ENCODE results near the gene ZPBP2. TPM values are rescaled to one million over a fixed set of nuclear protein-coding genes. Genes with fewer than 3 reads are reported as not detected.

The ZPBP2 gene
- total RNA-seq, 4 donors from 2014 or later, result not detected

DNA sequence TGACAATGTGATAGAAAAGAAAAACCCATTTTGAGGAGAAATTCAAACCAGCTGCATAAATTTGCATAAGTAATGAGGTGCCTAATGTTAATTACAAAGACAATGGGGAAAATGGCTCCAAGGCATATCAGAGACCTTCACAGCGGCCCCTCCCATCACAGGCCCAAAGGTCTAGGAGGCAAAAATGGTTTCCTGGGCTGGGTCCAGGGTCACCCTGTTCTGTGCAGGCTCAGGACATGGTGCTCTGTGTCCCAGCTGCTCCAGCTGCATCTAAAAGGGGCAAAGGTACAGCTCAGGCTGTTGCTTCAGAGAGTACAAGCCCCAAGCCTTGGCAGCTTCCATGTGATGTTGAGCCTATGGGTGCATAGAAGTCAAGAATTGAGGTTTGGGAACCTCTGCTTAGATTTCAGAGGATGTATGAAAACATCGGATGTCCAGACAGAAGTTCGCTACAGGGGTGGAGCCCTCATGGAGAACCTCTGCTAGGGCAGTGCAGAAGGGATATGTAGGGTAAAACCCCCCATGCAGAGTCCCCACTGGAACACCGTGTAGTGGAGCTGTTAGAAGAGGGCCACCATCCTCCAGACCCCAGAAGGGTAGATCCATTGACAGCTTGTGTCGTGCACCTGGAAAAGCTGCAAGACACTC, 44.5 kb upstream of the ZPBP2 start:
- Histone ChIP-seq H3K27ac (replicated peaks in 1 of 4) (no peak overlapping the region), H3K4me1 (no peaks in the 10 kb centered on the region), H3K27me3 (peaks cover 0 to 54% (median 0%) of the 10 kb centered on the region in 4 donors), H3K9me3 (peaks cover 0 to 9% (median 4%) of the 10 kb centered on the region in 4 donors), H3K4me3 (no peak overlapping the region), H3K36me3 (no peaks in the 10 kb centered on the region)
- no peak for TF ChIP-seq POLR2A (IDR thresholded peaks at IDR 0.05; ENCODE audit: low read depth)
- TF ChIP-seq, protein P1, sequence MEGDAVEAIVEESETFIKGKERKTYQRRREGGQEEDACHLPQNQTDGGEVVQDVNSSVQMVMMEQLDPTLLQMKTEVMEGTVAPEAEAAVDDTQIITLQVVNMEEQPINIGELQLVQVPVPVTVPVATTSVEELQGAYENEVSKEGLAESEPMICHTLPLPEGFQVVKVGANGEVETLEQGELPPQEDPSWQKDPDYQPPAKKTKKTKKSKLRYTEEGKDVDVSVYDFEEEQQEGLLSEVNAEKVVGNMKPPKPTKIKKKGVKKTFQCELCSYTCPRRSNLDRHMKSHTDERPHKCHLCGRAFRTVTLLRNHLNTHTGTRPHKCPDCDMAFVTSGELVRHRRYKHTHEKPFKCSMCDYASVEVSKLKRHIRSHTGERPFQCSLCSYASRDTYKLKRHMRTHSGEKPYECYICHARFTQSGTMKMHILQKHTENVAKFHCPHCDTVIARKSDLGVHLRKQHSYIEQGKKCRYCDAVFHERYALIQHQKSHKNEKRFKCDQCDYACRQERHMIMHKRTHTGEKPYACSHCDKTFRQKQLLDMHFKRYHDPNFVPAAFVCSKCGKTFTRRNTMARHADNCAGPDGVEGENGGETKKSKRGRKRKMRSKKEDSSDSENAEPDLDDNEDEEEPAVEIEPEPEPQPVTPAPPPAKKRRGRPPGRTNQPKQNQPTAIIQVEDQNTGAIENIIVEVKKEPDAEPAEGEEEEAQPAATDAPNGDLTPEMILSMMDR (IDR thresholded peaks at IDR 0.05), result no peak
- no peak for TF ChIP-seq POLR2AphosphoS5 (IDR thresholded peaks at IDR 0.05)
- no peak for TF ChIP-seq EP300 (IDR thresholded peaks at IDR 0.05)
- 95% methylated on average over 4 of the region's 5 CpGs for WGBS
- no peak for DNase-seq (ENCODE audit: extremely low spot score)
- intact Hi-C loops (cut with DNase I), result no loop called here

DNA sequence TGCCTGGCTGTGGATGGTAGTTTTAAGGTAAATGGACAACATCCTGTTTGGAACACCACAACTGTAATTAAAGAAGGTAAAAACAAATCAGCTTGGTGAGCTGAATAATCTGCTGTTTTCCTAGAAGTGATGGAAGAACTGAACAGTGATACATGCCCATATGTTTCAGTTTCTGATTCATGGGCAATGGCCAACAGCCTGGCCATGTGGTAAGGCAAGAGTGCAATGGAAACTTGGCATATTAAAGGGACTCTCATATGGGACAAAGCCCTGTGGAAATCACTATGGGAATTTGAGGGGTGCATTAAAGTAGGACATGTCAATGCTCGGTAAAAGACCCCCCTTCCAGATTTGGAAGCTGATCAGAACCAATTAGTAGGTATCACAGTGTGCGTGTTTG, 41.7 kb upstream of the ZPBP2 start:
- no peak for DNase-seq (ENCODE audit: extremely low spot score)
- Histone ChIP-seq H3K36me3 (no peaks in the 10 kb centered on the region), H3K27ac (replicated peaks in 1 of 4) (no peak overlapping the region), H3K4me1 (no peaks in the 10 kb centered on the region), H3K4me3 (no peak overlapping the region), H3K9me3 (peaks cover 0 to 9% (median 4%) of the 10 kb centered on the region in 4 donors), H3K27me3 (peaks cover 0 to 52% (median 0%) of the 10 kb centered on the region in 4 donors)
- intact Hi-C loops (cut with DNase I), result no loop called here
- 90% methylated on average over 2 of the region's 2 CpGs for WGBS
- TF ChIP-seq POLR2A (IDR thresholded peaks at IDR 0.05; ENCODE audit: low read depth) (no peak), POLR2AphosphoS5 (IDR thresholded peaks at IDR 0.05) (no peak), EP300 (IDR thresholded peaks at IDR 0.05) (no peak)
- TF ChIP-seq, protein P1 (IDR thresholded peaks at IDR 0.05), result no peak

DNA sequence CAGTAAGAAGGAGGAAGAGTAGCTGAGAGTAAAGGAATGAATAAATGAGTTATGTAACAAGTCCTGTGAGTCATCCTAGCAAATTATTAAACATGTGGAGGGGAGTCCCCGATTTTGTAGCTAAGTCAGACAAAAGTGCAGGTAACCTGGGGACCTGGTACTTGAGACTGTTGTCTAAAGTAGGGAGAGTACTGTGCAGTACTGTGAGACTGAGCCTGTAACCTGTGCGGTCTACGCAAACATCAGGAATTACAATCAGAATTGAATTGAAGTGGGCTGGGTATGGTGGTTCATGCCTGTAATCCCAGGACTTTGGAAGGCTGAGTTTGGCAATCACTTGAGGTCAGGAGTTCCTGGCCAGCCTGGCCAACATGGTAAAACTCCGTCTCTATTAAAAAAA, 39.6 kb upstream of the ZPBP2 start:
- peaks cover 0 to 6% (median 3%) of the 10 kb centered on the region in 4 donors for H3K9me3 ChIP-seq
- TF ChIP-seq POLR2AphosphoS5 (IDR thresholded peaks at IDR 0.05) (no peak), EP300 (IDR thresholded peaks at IDR 0.05) (no peak), POLR2A (IDR thresholded peaks at IDR 0.05; ENCODE audit: low read depth) (no peak)
- TF ChIP-seq, protein P1 (IDR thresholded peaks at IDR 0.05), result no peak
- peaks cover 0 to 44% (median 0%) of the 10 kb centered on the region in 4 donors for H3K27me3 ChIP-seq
- intact Hi-C loops (cut with DNase I), result no loop called here
- H3K4me3 ChIP-seq, result no peak overlapping the region
- H3K27ac ChIP-seq (replicated peaks in 1 of 4), result no peak overlapping the region
- DNase-seq (ENCODE audit: extremely low spot score), result no peak
- WGBS, result 89% methylated on average over 4 of the region's 4 CpGs
- no peaks in the 10 kb centered on the region for H3K4me1 ChIP-seq
- no peaks in the 10 kb centered on the region for H3K36me3 ChIP-seq

DNA sequence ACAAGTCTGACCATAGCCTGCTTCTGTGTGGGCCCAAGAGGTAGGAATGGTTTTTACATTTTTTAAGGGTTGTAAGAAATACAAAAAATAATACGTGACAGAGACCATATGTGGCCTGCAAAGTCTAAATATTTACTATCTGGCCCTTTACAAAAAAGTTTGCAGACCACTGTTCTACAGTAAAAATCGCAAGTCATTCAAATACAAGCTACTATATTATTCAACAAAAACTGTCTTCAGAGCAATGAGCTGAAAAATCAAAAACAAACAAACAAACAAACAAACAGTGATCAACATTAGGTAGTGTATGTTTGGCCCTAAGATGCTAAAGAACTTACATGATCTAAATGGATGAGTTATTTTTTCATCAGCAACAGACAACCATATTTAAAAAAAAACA, 36.4 kb upstream of the ZPBP2 start:
- Histone ChIP-seq H3K4me1 (no peaks in the 10 kb centered on the region), H3K9me3 (peaks cover 0 to 17% (median 5%) of the 10 kb centered on the region in 4 donors), H3K27ac (replicated peaks in 1 of 4) (no peak overlapping the region), H3K27me3 (peaks cover 0 to 35% (median 0%) of the 10 kb centered on the region in 4 donors), H3K36me3 (no peaks in the 10 kb centered on the region), H3K4me3 (no peak overlapping the region)
- intact Hi-C loops (cut with DNase I), result no loop called here
- 44% methylated on average over 2 of the region's 2 CpGs for WGBS
- DNase-seq (ENCODE audit: extremely low spot score), result no peak
- TF ChIP-seq EP300 (IDR thresholded peaks at IDR 0.05), result no peak
- no peak for TF ChIP-seq POLR2A (IDR thresholded peaks at IDR 0.05; ENCODE audit: low read depth)
- TF ChIP-seq POLR2AphosphoS5 (IDR thresholded peaks at IDR 0.05), result no peak
- TF ChIP-seq, protein P1 (IDR thresholded peaks at IDR 0.05), result no peak

DNA sequence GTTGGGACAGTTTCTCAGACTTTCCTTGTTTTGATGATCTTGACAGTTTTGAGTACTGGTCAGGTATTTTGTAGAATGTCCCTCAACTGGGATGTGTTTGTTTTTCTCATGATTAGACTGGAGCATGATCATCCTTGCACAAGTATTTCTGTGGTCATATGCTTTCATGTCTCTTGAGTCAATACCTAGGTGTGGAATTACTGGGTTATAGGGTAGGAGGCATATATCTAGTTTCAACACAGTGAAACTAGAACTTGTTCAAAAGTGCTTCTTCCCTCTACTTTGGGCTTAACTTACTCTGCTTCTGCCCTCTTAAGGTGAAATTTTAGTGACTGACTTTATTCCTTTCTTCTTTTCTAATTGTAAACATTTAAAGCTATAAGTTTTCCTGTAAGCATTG, 34.0 kb upstream of the ZPBP2 start:
- Histone ChIP-seq H3K4me1 (no peaks in the 10 kb centered on the region), H3K36me3 (no peaks in the 10 kb centered on the region), H3K27me3 (peaks cover 0 to 17% (median 0%) of the 10 kb centered on the region in 4 donors), H3K9me3 (peaks cover 0 to 39% (median 22%) of the 10 kb centered on the region in 4 donors), H3K27ac (replicated peaks in 1 of 4) (no peak overlapping the region), H3K4me3 (no peak overlapping the region)
- intact Hi-C loops (cut with DNase I), result no loop called here
- TF ChIP-seq POLR2A (IDR thresholded peaks at IDR 0.05; ENCODE audit: low read depth), result no peak
- no peak for TF ChIP-seq EP300 (IDR thresholded peaks at IDR 0.05)
- no peak for TF ChIP-seq POLR2AphosphoS5 (IDR thresholded peaks at IDR 0.05)
- TF ChIP-seq, protein P1 (IDR thresholded peaks at IDR 0.05), result no peak
- no peak for DNase-seq (ENCODE audit: extremely low spot score)
